OCI-LY3 (cell line): ENCODE data around the gene PTRH1.

Experiments
- CTCF ChIP-seq: fragments of 200-600, 300-600 bp; sonication (generic); IDR thresholded peaks from 2 replicates; pipeline ENCODE4 v1.5.1; 2014; ENCODE audit warnings: antibody characterized with exemption, low read length, low read depth
- EZH2phosphoT487 ChIP-seq: fragments of 200-600 bp; shearing (Covaris generic); IDR thresholded peaks from 2 replicates; pipeline ENCODE4 v1.6.1; 2018; ENCODE audit warnings: antibody characterized with exemption, mixed run types, low read depth

GRCh38 chr9:127717766-127718165, 2.3 kb upstream of the PTRH1 start:
- TF ChIP-seq CTCF, result no peak
- TF ChIP-seq EZH2phosphoT487, result no peak
